Motor neuron (in vitro differentiated cells): ENCODE data around the gene TXN. TPM values are rescaled to one million over a fixed set of nuclear protein-coding genes. Genes with fewer than 3 reads are reported as not detected.
A peak's percentile ranks its signal among the peaks of the same experiment; 100 is the strongest.
"Not testable (repeated sequence)": the region's sequence is repeated elsewhere in the genome, so short reads cannot be mapped to it uniquely, and the experiment has no call there.

ENCODE experiments used
- ATAC-seq, 8 experiments: fragments of 200-7000 bp; cut with Tn5 transposase; replicated peaks in 6 of 8; 2 replicates each; pipeline ENCODE4 v1.8.0; 2021; ENCODE audit warnings: mild to moderate bottlenecking in 8 of 8, moderate library complexity in 8 of 8
- H3K27ac ChIP-seq, 2 donors: fragments of 250-450 bp; sonication (Bioruptor Pico); 2 replicates each; pipeline ENCODE4 v1.9.0; 2021; ENCODE audit warnings: antibody characterized with exemption in 2 of 2, mild to moderate bottlenecking in 2 of 2, moderate library complexity in 1 of 2
- H3K4me1 ChIP-seq, 2 donors: fragments of 250-450 bp; sonication (Bioruptor Pico); replicated peaks in 1 of 2; 2 replicates each; pipeline ENCODE4 v1.6.1; 2021; ENCODE audit warnings: antibody characterized with exemption in 2 of 2, mild to moderate bottlenecking in 2 of 2, moderate library complexity in 1 of 2
- H3K4me3 ChIP-seq, 5 donors: fragments of 250-450 bp; sonication (Bioruptor Pico); 2 replicates each; pipeline ENCODE4 v1.9.0; 2021; ENCODE audit warnings: antibody characterized with exemption in 5 of 5, mild to moderate bottlenecking in 5 of 5, moderate library complexity in 4 of 5
- WGBS, 10 experiments: fragments of 450-650 bp; shearing (Covaris generic); methylation state at CpG; one replicate each; pipeline ENCODE4 v1.0.0; 2022; 5-methylcytosine and 5-hydroxymethylcytosine counted together
- in situ Hi-C, 9 experiments: fragments of 400-800 bp; cut with MboI; loops; one replicate each; pipeline ENCODE4 v1.15.0; 2021; ENCODE audit warnings: low sequenced_read_pairs in 9 of 9, low pct_unique_long_range_greater_than_20kb in 2 of 9; ENCODE audit not compliant: unreplicated experiment in 9 of 9
- total RNA-seq, 8 experiments: library from RNA; unstranded; fragments of 300-600 nt; gene quantifications; 2 replicates each; pipeline versions ENCODE4 v1.2.3 to v1.2.4, GENCODE V29; 2022

The TXN gene
- total RNA-seq, 8 experiments from 2014 or later = 153 to 778 (median 216) TPM

- in situ Hi-C loops = loop anchor here in 1 of 9 experiments (25.0 kb wide), 1 partner anchor 391 kb away; no protein-coding TSS in a partner anchor
- no peak for ATAC-seq
- no peaks in the 10 kb centered on the region for H3K4me1 ChIP-seq
- H3K27ac ChIP-seq = no peak overlapping the region
- 80 to 100% (median 87%) methylated on average over 1 of the region's 3 CpGs; no CpG with 5 or more reads in 6 of the 10 experiments for WGBS, 10 experiments
- H3K4me3 ChIP-seq = no peak overlapping the region
Observed at GRCh38 chr9:110220809-110221208, 35.5 kb downstream of the TXN start.

GRCh38 chr9:110217656-110218099, 38.6 kb downstream of the TXN start:
- no peak for ATAC-seq

GRCh38 chr9:110214586-110215355, 41.5 kb downstream of the TXN start:
- no peak for ATAC-seq
- in situ Hi-C loops = loop anchor here in 1 of 9 experiments (25.0 kb wide), 1 partner anchor 398 kb away; no protein-coding TSS in a partner anchor
- 13 to 100% (median 80%) methylated on average over 1 to 2 of the region's 2 CpGs; no CpG with 5 or more reads in 2 of the 10 experiments for WGBS, 10 experiments
- Histone ChIP-seq H3K27ac (no peak overlapping the region), H3K4me1 (no peaks in the 10 kb centered on the region), H3K4me3 (no peak overlapping the region)

More at GRCh38 chr9:110217656-110218099, 38.6 kb downstream of the TXN start:
- 0 to 44% (median 20%) methylated on average over 1 to 10 of the region's 10 CpGs; no CpG with 5 or more reads in 1 of the 10 experiments for WGBS, 10 experiments
- H3K27ac ChIP-seq = no peak overlapping the region
- in situ Hi-C loops = loop anchor here in 1 of 9 experiments (25.0 kb wide), 1 partner anchor 395 kb away; no protein-coding TSS in a partner anchor
- H3K4me1 ChIP-seq = no peaks in the 10 kb centered on the region
- H3K4me3 ChIP-seq = no peak overlapping the region

- 69 to 100% (median 90%) methylated on average over 1 to 3 of the region's 6 CpGs; no CpG with 5 or more reads in 4 of the 10 experiments for WGBS, 10 experiments
- no peak overlapping the region for H3K27ac ChIP-seq
- no peak for ATAC-seq
- no peaks in the 10 kb centered on the region for H3K4me1 ChIP-seq
- no peak overlapping the region for H3K4me3 ChIP-seq
- in situ Hi-C loops = loop anchor here in 1 of 9 experiments (25.0 kb wide), 1 partner anchor 398 kb away; no protein-coding TSS in a partner anchor
Observed at GRCh38 chr9:110214090-110214489, 42.2 kb downstream of the TXN start.

- WGBS, 10 experiments = 59 to 100% (median 88%) methylated on average over 1 to 7 of the region's 10 CpGs; no CpG with 5 or more reads in 1 of the 10 experiments
- in situ Hi-C loops = loop anchor here in 1 of 9 experiments (25.0 kb wide), 1 partner anchor 399 kb away; no protein-coding TSS in a partner anchor
Observed at GRCh38 chr9:110213413-110214044, 42.8 kb downstream of the TXN start.

GRCh38 chr9:110208031-110208430, 48.3 kb downstream of the TXN start, which contains the start of gene C9orf152:
TSS of gene C9orf152 (minus strand) at chr9:110208159. CDS start at chr9:110207579, 580 bp downstream.
- ATAC-seq = no peak
- in situ Hi-C loops = loop anchor here in 1 of 9 experiments (25.0 kb wide), 1 partner anchor 404 kb away; no protein-coding TSS in a partner anchor
- no peak within 1 kb of the TSS for H3K27ac ChIP-seq
- no peak within 1 kb of the TSS for H3K4me3 ChIP-seq
- H3K4me1 ChIP-seq = no peaks in the 10 kb centered on the region
- 40 to 100% (median 69%) methylated on average over 1 to 9 of the region's 9 CpGs; no CpG with 5 or more reads in 6 of the 10 experiments for WGBS, 10 experiments

More at GRCh38 chr9:110213413-110214044, 42.8 kb downstream of the TXN start:
- no peak overlapping the region for H3K27ac ChIP-seq
- no peak overlapping the region for H3K4me3 ChIP-seq
- no peaks in the 10 kb centered on the region for H3K4me1 ChIP-seq
- no peak for ATAC-seq

GRCh38 chr9:110207071-110207641, 49.2 kb downstream of the TXN start:
- H3K27ac ChIP-seq = no peak overlapping the region
- H3K4me1 ChIP-seq = no peaks in the 10 kb centered on the region
- H3K4me3 ChIP-seq = no peak overlapping the region
- WGBS, 10 experiments = 67 to 100% methylated on average over 1 of the region's 6 CpGs; no CpG with 5 or more reads in 8 of the 10 experiments
- in situ Hi-C loops = loop anchor here in 1 of 9 experiments (25.0 kb wide), 1 partner anchor 405 kb away; no protein-coding TSS in a partner anchor
- ATAC-seq = peak in 1 of 8 experiments; percentile 12

GRCh38 chr9:110206389-110206788, 49.9 kb downstream of the TXN start:
- no peak for ATAC-seq
- Histone ChIP-seq H3K27ac (no peak overlapping the region), H3K4me1 (no peaks in the 10 kb centered on the region), H3K4me3 (no peak overlapping the region)
- in situ Hi-C loops = loop anchor here in 1 of 9 experiments (25.0 kb wide), 1 partner anchor 406 kb away; no protein-coding TSS in a partner anchor
- WGBS, 10 experiments = 0 to 71% (median 58%) methylated on average over 1 of the region's 1 CpG; no CpG with 5 or more reads in 6 of the 10 experiments

- H3K4me1 ChIP-seq, H3K4me3 ChIP-seq, ATAC-seq, H3K27ac ChIP-seq: not testable (repeated sequence)
- in situ Hi-C loops = loop anchor here in 1 of 9 experiments (25.0 kb wide), 1 partner anchor 407 kb away; no protein-coding TSS in a partner anchor
- 20 to 81% (median 74%) methylated on average over 1 to 3 of the region's 5 CpGs; no CpG with 5 or more reads in 3 of the 10 experiments for WGBS, 10 experiments
Observed at GRCh38 chr9:110205612-110206011, 50.7 kb downstream of the TXN start.

GRCh38 chr9:110202232-110202631, 54.1 kb downstream of the TXN start:
- no peak overlapping the region for H3K27ac ChIP-seq
- no peak overlapping the region for H3K4me3 ChIP-seq
- 60 to 95% (median 93%) methylated on average over 1 to 6 of the region's 6 CpGs; no CpG with 5 or more reads in 5 of the 10 experiments for whole genome bisulfite sequencing, 10 experiments
- no peaks in the 10 kb centered on the region for H3K4me1 ChIP-seq
- no peak for ATAC-seq
- in situ Hi-C loops = loop anchor here in 1 of 9 experiments (25.0 kb wide), 1 partner anchor 410 kb away; no protein-coding TSS in a partner anchor

- no peaks in the 10 kb centered on the region for H3K4me1 ChIP-seq
- ATAC-seq = no peak
- no peak overlapping the region for H3K27ac ChIP-seq
- WGBS, 10 experiments = 63 to 100% (median 93%) methylated on average over 1 to 2 of the region's 2 CpGs
- no peak overlapping the region for H3K4me3 ChIP-seq
- in situ Hi-C loops = loop anchor here in 2 of 9 experiments (25.0 kb wide), 1 partner anchor 413 kb away; no protein-coding TSS in a partner anchor
Observed at GRCh38 chr9:110199643-110200042, 56.7 kb downstream of the TXN start.

GRCh38 chr9:110198357-110198756, 58.0 kb downstream of the TXN start:
- 91 to 100% (median 96%) methylated on average over 1 to 8 of the region's 12 CpGs; no CpG with 5 or more reads in 5 of the 10 experiments for WGBS, 10 experiments
- Histone ChIP-seq H3K27ac (no peak overlapping the region), H3K4me3 (no peak overlapping the region), H3K4me1 (no peaks in the 10 kb centered on the region)
- in situ Hi-C loops = loop anchor here in 1 of 9 experiments (25.0 kb wide), 1 partner anchor 414 kb away; no protein-coding TSS in a partner anchor
- no peak for ATAC-seq
